Body of pancreas (tissue), 4 donors: ENCODE measurements around the gene MT3.

Experiments used
- CTCF ChIP-seq, 7 experiments: fragments of 450-650 bp in 4 of 7; fragments of 200-600 bp in 3 of 7; sonication (generic) in 3 of 7; IDR thresholded peaks; one replicate each; pipeline ENCODE4 v1.5.1; 2016 to 2019; ENCODE audit warnings: antibody characterized with exemption in 7 of 7
- POLR2A ChIP-seq, 3 donors: fragments of 450-650 bp; IDR thresholded peaks; one replicate each; pipeline ENCODE4 v1.6.1; 2016; ENCODE audit warnings: antibody characterized with exemption in 3 of 3, mild to moderate bottlenecking in 2 of 3

- TF ChIP-seq CTCF (IDR thresholded peaks at IDR 0.05) (no peak), POLR2A (IDR thresholded peaks at IDR 0.05) (no peak)
Measured at GRCh38 chr16:56618138-56618537, 28.8 kb downstream of the MT3 start.
